Fibroblast of pulmonary artery (primary cell): ENCODE measurements around the gene PRKCH.

Source experiments
- DNase-seq: peaks from one replicate; pipeline ENCODE4 v3.0.0-alpha.2; 2010; ENCODE audit warnings: low read depth
- H3K4me3 ChIP-seq: replicated peaks from 2 replicates; pipeline ENCODE4 v1.5.1; 2011; ENCODE audit warnings: low read depth, mild to moderate bottlenecking, control low read depth, low read length, moderate library complexity
- TF ChIP-seq, protein P1 (sequence below): IDR thresholded peaks from 2 replicates; pipeline ENCODE4 v1.5.1; 2011; ENCODE audit warnings: mild to moderate bottlenecking, control low read depth, low read length, inconsistent platforms; ENCODE audit errors: missing control alignments

Gene PRKCH

DNA sequence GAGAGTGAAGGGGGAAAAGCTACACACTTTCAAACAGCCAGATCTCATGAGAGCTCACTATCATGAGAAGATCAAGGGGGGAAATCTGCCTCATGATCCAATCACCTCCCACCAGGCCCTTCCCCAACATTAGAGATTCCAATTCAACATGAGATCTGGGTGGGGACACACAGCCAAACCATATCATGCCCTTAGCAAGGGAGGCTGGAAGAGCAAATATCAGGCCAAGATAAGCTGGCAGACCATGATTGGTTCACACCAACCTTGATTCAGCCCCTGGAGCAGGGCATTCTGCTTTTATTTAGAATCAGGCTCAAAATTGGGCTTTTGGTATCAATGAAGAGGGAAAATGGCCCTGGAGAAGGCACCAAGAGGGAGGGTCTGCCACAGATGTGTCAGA lies 137.4 kb downstream of the PRKCH start:
- H3K4me3 ChIP-seq: no peak overlapping the region
- TF ChIP-seq, protein P1, sequence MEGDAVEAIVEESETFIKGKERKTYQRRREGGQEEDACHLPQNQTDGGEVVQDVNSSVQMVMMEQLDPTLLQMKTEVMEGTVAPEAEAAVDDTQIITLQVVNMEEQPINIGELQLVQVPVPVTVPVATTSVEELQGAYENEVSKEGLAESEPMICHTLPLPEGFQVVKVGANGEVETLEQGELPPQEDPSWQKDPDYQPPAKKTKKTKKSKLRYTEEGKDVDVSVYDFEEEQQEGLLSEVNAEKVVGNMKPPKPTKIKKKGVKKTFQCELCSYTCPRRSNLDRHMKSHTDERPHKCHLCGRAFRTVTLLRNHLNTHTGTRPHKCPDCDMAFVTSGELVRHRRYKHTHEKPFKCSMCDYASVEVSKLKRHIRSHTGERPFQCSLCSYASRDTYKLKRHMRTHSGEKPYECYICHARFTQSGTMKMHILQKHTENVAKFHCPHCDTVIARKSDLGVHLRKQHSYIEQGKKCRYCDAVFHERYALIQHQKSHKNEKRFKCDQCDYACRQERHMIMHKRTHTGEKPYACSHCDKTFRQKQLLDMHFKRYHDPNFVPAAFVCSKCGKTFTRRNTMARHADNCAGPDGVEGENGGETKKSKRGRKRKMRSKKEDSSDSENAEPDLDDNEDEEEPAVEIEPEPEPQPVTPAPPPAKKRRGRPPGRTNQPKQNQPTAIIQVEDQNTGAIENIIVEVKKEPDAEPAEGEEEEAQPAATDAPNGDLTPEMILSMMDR: no peak
- DNase-seq: no peak

DNA sequence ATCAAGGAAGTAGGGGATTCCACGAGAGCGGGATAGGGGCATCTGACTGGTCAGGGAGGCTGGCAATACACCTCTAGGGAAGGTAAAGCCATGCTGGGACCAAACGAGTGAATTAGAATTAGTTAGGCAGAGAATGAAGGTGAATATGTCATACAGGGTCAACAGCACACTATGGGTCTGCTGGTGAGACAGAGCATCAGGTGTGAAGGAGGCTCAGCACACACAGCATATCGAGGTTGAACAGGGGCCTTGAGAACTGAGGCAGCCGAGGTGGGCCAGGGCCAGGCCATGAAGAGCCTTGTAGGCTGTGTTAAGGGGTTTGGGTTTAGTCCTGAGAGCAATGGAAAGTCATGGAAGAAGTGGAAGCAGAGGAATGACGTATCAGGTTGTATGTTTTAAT lies 137.8 kb downstream of the PRKCH start:
- H3K4me3 ChIP-seq: no peak overlapping the region
- DNase-seq: no peak
- TF ChIP-seq, protein P1: no peak

DNA sequence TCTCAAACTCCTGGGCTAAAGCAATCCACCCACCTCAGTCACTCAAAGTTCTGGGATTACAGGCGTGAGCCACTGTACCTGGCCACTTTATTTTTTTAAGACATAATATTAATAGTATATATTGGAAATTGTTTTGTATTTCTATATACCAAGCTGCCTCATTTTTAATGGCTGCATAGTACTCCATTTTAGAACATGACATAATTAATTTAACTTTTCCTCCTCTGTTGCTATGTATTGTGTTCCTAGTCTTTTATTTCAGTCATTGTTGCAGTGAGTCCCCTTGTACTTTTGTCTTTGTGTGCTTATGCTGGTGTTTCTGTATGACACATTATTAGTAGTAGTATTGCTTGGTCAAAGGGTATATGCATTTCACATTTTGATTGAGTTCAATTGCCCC lies 138.7 kb downstream of the PRKCH start:
- DNase-seq: no peak
- TF ChIP-seq, protein P1: no peak

DNA sequence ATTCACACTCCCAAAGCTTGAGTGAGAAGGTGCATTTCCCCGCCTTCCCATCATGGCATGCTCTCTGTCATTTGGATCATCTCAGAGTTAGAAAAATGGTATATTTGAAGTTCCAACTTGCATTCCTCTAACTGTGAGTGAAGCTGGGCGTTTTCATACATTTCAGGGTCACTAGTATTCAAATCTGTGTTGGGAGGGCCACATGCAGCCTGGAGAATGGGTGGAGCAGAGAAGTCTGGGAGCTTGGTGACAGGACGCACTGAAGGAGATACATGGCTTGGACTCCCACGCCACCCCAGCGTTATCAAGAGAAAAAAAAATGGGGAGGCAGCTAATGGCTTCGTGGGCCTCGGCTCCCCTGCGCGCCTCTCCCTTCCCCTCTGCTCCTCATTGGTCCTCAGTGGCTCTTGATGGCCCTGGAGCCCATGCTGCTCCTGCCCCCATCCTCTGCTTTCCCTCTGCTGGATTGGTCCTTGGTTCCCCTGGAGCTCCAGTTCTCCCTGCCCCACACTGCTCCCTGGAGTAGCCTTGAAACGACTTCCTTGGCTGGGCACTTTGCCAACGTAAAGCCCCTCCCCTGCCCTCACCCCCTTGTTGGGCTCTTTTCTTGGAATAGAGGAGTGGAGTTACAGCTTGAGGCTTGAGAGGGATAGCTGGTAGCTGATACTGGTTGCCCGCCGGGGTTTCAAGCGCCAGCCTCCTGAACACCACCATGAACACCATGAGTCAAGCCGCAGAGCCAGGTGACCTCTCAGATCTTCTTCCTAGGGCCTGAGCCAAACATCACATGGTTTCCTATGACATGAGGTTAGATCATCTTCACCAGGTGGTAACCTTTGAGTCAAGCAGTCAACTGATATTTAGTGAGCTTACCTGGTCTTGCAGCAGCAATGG lies 139.6 kb downstream of the PRKCH start:
- no peak for DNase-seq
- TF ChIP-seq, protein P1: no peak
- H3K4me3 ChIP-seq: no peak overlapping the region

More for the DNA sequence above, 138.7 kb downstream of the PRKCH start:
- H3K4me3 ChIP-seq: no peak overlapping the region

DNA sequence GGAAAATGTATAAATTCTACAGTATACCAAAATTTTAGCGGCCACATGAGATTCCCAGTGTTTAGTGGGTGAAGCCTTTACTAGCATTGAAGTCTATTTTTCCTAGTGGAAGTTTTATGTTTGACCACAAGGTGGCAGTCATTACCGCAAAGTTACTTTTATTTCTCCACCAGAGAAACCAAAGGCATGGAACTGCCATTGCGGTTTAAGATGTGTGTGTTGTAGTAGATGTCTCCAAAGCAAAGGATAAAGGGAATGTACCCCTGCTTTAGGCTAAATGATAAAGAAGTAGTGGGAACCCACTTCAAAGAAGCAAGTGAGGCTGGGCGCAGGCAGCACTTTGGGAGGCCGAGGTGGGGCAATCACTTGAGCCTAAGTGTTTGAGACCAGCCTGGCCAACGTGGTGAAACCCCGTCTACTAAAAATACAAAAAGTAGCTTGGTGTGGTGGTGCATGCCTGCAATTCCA lies 140.5 kb downstream of the PRKCH start:
- H3K4me3 ChIP-seq: no peak overlapping the region
- TF ChIP-seq, protein P1: peak; percentile 56
- peak; percentile 89 for DNase-seq

DNA sequence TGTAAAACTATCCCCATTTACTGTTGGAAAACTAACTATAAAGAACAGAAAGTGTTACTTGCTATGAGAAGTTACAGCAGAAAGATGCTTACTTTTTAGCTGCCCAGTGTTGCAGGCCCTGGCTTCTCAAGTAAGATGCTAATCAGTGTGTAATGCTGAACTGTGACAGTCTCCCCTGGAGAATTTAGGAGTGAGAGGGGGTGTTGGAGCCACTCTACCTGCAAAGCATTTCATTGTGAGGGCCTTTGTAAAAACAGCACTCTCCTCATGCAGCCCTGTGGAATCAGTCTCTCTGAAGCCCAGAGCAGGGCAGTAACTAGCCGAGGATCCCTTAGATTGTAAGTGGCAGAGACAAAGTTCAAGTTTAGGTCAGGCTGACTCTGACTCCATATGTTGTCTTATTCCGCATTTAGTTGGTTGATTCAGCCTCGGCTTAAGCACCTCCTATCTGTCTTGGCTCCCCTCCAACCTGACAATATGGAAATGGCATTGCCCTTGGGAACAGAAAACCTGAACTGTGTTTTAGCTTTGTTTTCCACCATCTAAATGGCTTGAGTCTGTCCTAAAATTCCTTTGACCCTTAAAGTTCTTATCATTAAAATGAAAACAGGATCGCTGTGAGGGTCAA lies 141.3 kb downstream of the PRKCH start:
- TF ChIP-seq, protein P1: peak; percentile 1
- DNase-seq: peak; percentile 88
- no peak overlapping the region for H3K4me3 ChIP-seq
